Dermis blood vessel endothelial cell (primary cell): Measurements from ENCODE around the gene KCNA10. TPM values are rescaled to one million over a fixed set of nuclear protein-coding genes. Genes with fewer than 3 reads are reported as not detected.

Experiments
- DNase-seq: peaks from one replicate; pipeline ENCODE4 v3.0.0; 2010
- total RNA-seq: library from RNA; depleted of rRNA; stranded (reverse); fragments of >200 nt; gene quantifications from 2 replicates; pipeline ENCODE4 v1.2.3, GENCODE V29; 2014

Gene KCNA10
- total RNA-seq: not detected in 2 replicates

- DNase-seq: peak; percentile 58
These were observed at the start of gene KCNA10 for GRCh38 chr1:110519125-110519810. TSS of gene KCNA10 (minus strand) at chr1:110519175. CDS start at chr1:110518787, 388 bp downstream.

- no peak for DNase-seq
These were observed 47.9 kb upstream of the KCNA10 start for GRCh38 chr1:110566836-110567235.

GRCh38 chr1:110565565-110565964 lies 46.6 kb upstream of the KCNA10 start:
- no peak for DNase-seq

- no peak for DNase-seq
These were observed 44.1 kb upstream of the KCNA10 start for GRCh38 chr1:110563089-110563488.

- DNase-seq: no peak
These were observed 42.6 kb upstream of the KCNA10 start for GRCh38 chr1:110561596-110561995.

- DNase-seq: no peak
These were observed 40.2 kb upstream of the KCNA10 start for GRCh38 chr1:110559157-110559556.

GRCh38 chr1:110557481-110557880 lies 38.5 kb upstream of the KCNA10 start:
- DNase-seq: no peak

- DNase-seq: no peak
These were observed 37.5 kb upstream of the KCNA10 start for GRCh38 chr1:110556471-110556807.

- DNase-seq: peak; percentile 4
These were observed 37.0 kb upstream of the KCNA10 start for GRCh38 chr1:110555807-110556470.

- DNase-seq: peak; percentile 50
These were observed 36.2 kb upstream of the KCNA10 start for GRCh38 chr1:110554871-110555801.

GRCh38 chr1:110551278-110551809 lies 32.4 kb upstream of the KCNA10 start:
- no peak for DNase-seq

GRCh38 chr1:110549831-110550230 lies 30.9 kb upstream of the KCNA10 start:
- DNase-seq: no peak

GRCh38 chr1:110548381-110548780 lies 29.4 kb upstream of the KCNA10 start:
- peak; percentile 40 for DNase-seq

GRCh38 chr1:110547017-110547416 lies 28.0 kb upstream of the KCNA10 start:
- no peak for DNase-seq

- DNase-seq: no peak
These were observed 26.5 kb upstream of the KCNA10 start for GRCh38 chr1:110545492-110545891.

- no peak for DNase-seq
These were observed 25.8 kb upstream of the KCNA10 start for GRCh38 chr1:110544753-110545152.

- DNase-seq: peak; percentile 65
These were observed 23.8 kb upstream of the KCNA10 start for GRCh38 chr1:110542725-110543124.

GRCh38 chr1:110541906-110542395 lies 23.0 kb upstream of the KCNA10 start:
- DNase-seq: no peak

- DNase-seq: no peak
These were observed 22.1 kb upstream of the KCNA10 start for GRCh38 chr1:110540891-110541685.

- DNase-seq: no peak
These were observed 19.9 kb upstream of the KCNA10 start for GRCh38 chr1:110538921-110539320.

- no peak for DNase-seq
These were observed 19.1 kb upstream of the KCNA10 start for GRCh38 chr1:110538075-110538474.

- DNase-seq: no peak
These were observed 17.0 kb upstream of the KCNA10 start for GRCh38 chr1:110535985-110536384.
